Embryonic facial prominence (tissue), 1 donor: ENCODE results near the gene KCNH3.
A peak's percentile ranks its signal among the peaks of the same experiment; 100 is the strongest.

Experiments
- DNase-seq: peaks from one replicate; pipeline ENCODE4 v3.0.0-alpha.2; 2016; ENCODE audit errors: extremely low spot score

Gene KCNH3

DNA sequence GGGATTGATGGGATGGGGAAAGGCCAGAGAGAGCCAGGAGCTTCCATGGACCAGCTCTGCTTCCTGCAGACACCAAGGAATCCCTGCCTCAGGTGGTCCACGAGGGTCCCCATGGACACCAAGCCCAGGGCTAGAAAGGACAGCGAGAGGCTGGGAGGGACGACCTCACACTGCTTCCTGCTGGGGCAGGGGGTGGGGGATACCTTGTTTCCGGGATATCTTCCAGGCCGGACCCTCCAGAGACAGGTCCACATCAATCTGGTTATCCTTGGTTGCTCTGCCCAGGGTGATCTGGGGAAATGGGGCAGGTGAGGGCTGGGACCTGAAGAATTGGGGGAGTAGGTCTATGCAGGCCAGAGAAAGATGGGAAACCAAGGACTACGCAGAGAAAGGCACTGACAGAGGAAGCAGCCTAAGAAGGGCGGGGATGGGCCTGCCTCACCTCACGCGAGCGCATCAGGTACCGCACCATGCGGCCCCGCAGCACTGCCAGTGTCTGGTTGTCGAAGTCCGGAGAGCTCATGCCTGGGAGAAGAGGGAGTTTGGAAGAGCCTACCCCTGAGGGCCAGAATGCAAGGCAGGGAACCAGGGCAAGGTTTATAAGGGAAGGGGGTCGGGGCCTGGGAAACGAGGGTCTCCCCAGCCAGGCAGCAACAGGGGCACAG, 20.3 kb downstream of the KCNH3 start:
- DNase-seq: no peak

DNA sequence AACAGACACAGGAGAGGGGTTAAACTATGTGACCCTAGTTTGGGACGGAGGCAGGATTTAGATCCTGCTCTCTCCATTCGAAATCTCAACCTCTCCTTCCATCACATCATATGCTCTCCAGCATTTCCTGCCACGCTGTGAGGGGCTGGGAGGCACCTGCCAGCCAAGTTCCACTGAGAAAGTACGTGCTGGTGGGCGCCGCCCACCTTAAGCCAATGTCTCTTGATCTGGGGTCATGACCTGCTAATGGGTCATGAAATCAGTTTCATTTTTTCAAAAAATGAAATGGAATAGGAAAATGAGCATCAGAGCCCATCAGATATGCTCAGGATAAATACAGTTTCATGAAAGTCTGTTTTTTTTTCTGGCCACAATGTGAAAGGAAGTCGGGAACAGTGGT, 21.9 kb downstream of the KCNH3 start:
- no peak for DNase-seq

DNA sequence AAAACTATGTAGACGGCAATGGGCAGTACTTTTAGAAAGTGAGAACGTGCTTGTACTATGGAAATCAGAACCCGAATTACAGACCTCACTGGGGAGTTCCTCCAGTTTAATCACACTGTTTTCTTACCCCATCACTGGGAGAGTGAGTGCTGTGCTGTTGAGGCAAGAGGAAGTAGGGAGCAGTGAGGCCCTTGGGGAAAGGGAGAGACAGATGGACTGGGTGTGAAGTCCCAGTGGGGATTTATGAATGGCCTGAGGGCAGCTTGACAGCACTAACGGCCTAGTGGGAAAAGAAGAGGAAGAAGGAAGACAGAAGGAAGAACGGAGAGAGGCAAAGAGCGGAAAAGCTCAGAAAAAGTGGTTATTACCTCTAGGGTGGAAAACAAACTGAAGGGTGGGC, 23.4 kb downstream of the KCNH3 start:
- DNase-seq: no peak

DNA sequence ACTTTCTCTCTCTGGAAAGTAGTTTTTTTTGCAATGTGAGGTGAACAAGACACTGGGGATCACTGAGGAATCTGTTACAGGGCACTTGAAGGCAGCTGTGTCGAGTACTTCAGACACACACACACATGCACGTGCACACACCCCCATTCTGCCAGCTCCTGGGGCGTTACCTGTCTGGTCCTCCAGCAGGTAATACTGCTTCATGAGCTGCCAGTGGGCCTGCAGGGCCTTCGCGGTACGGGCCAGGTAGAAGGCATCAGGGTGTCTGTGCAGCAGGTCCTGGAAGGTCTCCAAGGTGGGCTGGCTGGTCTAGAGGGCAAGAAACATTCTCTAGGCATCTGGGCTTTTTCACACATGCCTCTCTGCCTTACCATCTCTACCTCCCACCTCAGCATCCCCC, 24.0 kb downstream of the KCNH3 start:
- DNase-seq: no peak

DNA sequence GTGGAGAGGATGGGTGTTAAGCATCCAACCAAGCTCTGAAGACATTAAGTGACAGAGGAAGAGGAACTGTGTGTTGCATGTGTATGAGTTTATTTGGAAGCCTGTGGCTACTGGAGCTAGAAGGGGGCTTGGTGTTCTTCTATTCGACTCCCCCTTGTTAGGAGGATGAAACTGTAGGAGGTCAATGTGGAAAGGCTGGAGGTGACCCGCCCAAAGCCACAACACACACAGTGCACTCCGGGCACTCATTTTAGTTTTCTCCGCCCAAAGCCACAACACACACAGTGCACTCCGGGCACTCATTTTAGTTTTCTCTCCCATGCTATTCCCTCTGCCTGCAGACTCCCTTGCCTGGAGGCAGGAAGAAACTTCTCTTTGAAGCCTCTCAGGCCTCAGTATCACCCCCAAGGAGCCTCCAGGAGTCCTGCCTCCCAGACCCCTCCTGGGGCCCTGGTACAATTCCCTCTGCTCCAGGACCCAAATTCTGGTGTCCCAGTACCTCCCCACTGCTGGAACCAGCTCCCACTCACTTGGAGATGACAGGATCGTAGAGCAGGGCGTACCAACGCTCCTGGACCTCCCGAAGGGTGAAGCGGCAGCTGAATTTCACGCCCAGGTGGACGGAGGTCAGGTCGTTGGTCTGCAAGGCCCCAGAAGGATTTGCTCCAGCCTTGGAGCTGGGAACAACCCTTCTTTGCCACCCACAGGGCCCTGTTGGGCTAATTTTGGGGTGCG, 25.3 kb downstream of the KCNH3 start:
- DNase-seq: no peak

DNA sequence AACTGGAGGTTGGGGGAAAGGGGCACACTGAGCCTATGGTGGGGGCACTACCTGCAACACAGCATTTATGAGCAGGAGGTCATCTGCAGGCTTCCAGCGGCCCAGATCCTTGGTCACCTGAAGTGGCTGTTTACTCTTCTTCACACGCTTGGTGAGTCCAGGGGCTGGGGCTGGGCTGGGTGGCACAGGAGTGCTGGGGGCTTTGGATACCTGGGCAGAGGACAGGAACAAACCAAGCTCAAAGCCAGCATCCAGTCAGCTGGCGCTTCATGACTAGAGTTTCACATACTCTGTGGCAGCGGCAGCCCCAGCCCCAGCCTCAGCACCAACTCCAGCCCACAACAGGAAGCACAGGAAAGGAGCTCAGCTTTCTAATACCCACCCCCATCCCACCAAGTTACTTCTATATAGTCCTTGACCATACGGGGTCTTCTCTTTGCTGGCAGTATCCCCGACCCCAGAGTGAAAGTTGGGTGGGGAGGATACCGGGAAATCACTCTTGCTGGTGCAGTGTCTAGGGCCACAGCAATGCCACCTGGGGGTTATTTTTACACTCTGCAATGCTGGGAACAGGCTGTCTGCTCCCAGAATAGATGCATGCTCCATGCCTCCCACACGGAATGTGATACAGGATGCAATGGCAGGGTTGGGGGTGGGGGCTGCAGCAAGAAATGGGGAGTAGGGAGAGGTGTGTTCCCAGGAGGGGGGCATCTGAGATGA, 26.0 kb downstream of the KCNH3 start:
- no peak for DNase-seq

DNA sequence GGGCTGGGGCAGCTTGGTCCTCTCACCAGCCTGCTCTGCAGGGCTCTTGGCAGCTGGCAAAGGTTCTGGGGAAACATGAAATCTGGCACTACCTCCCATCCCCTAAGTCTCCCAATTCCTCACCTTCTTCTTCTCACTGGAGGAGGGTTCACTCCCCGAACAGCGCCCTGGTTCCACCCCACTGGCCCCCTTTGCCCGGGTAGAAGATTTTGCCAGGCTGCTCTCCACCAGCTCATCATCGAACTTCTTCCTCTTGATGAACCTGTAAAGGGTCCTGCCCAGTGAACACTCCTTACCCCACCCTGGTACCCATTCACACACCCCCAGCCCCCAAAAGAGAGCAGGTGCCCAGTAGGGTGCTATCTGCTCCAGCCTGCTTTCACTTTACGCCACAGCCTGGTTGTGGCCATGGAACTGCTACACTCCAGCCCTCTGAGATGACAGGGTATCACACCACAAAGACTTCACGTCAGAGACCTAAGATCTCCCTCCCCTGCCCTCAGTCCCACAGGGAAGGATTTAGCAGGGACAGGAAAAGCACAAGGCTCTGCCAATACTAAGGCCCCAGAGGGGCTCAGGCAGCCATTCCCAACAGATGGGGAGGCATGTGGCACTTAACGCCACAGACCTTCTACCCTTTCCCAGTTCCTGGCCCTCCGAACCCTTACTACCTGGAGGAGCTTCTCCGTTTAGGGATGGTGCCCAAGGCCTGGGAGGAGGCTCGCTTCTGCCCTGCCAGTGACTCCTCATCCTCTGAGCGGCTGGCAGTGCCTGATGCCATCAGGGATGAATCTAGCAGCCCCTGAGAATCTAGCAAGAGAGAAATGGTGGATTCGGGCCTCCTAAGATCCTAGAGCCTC, 26.8 kb downstream of the KCNH3 start:
- no peak for DNase-seq

DNA sequence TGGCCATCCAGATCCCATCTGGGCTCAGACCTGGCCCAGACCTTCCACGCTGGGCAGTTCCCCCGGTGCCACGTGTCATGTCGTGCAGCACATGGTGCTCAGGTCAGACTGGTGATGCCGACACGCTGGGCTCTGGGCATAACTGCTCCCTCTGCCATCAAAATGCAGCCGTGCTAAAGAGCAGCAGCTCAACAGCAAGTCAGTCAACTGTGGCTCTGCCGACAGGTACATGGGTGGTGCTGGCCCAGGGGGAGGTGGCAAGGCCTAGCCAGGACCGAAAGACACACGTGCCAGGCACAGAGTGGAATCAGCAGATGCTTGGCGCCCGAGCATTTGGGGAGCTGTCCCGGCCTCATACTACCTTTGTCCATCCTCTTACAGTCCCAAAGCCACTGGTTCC, 27.5 kb downstream of the KCNH3 start:
- no peak for DNase-seq

DNA sequence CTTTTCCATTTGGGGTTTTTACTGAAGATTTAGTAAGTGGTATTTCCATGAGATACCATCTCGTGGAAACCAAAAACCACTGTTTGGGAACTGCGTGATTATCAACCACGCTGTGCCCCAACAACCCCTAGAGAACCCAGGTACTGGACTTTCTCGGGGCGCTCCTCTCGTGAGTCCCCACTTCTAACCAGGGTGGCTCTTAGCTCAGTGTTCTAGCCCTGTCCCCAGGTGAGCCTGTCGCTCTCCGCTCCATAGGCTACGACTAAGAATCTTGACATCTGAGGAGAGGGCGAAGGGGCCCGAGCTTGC, 28.4 kb downstream of the KCNH3 start:
- DNase-seq: no peak

DNA sequence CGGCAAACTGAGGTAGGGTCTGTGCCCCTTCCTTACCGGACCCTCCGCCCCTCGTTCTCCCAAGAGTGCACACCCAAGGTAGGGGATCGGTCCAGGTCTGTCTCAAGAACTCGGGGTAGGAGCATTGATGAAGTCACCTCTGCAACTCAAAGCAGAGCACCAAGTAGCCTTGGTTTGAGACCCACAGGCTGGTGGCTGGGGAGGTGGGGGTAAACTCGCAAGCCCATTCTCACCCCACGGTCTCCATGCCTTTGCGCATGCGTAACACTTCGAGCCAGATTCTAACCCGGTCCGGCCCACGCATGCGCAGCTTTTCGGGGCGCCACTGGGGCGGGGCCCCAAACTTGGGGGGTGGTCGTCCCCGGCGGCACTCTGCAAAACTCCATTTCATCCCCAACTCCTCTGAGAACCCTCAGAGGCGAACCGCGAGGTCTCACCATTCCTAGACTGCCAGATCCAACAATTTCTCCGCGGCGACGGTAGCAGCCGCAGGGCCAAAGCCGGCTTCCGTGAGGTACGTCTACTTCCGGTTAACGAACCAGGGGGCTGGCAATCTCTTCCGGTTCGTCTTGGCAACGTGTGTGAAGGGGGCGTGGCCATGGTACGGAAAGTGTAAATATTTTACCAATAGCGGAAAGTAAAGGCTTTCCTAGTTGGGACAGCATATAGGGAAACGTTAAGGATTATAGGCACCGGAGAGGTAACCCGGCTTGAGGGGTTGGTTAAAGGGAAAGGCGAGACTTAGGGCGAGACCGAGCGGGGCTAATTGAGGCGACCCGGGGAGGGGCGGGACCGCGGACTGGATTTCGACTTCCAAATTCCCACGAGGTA, 29.0 kb downstream of the KCNH3 start, which contains the start of gene MCRS1:
TSS of gene MCRS1 (minus strand) at position 532 of the 831 bp plus-strand sequence. CDS start 1,411 bp downstream, outside the sequence.
- DNase-seq: peak; percentile 88

DNA sequence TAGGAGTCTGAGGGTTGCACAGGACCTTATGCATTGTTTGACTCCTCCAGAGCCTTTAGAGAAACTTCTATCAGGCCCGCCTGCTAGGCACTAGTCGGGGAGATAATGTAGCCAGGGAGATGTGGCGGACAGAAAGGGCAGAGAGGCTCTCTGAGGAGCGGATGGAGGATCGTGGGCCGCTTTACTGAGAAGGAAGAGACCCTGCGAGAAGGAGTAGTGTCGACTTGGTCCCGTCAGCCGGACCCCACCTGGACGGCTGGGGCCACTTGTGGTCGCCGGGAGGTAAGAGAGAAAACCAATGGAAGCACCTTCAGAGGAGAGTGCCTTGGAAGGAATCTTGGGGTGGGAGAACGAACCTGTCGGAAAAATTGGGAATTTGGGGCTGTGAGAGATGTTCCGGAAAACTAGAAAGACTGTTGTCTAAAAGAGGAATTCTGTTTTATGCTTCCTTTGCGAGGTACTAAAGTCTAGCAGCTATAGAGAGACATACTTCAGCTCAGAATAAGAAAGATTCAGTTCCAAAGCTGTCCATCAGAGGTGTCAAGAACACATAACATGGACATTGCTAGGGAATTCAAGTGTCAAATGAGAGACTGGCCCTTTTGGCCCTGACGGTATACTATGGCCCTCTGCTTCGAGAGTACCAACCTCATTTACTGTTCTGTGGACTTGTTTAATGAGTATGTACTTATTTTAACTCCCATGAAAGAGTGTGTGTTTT, 29.8 kb downstream of the KCNH3 start:
- DNase-seq: no peak

DNA sequence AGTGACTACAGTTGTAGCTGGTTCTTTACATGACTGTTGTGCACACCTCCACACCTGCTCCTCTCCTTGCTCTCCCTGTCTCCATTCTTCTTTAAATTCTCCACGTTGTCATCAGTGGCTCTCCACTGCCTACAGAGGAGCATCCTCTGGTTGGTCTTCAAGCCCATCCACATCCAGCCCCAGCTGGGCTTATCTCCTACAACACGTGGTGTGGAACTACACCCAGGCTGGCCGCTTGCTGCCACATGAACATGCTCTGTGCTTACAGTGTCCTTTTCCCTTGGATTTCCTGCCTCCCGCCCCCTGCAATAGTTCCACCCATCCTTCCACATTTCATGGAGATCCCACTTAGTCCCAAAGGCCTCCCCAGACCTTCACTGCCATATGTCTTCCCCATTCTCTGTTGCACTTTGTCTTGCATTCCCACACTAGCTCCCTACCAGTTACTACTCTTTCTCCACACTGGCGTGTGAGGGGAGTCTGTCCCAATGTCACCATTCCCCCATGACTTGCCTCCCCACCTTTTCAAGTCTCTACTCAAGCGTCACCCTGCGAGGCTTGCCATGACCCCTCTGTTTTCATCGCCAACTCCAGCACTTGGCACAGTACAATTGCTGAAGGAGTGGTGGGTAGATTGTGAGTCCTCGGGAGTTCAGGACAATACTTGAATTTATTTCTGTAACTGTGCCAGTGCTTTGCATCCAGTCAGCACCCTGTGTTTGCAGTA, 38.9 kb downstream of the KCNH3 start:
- no peak for DNase-seq

DNA sequence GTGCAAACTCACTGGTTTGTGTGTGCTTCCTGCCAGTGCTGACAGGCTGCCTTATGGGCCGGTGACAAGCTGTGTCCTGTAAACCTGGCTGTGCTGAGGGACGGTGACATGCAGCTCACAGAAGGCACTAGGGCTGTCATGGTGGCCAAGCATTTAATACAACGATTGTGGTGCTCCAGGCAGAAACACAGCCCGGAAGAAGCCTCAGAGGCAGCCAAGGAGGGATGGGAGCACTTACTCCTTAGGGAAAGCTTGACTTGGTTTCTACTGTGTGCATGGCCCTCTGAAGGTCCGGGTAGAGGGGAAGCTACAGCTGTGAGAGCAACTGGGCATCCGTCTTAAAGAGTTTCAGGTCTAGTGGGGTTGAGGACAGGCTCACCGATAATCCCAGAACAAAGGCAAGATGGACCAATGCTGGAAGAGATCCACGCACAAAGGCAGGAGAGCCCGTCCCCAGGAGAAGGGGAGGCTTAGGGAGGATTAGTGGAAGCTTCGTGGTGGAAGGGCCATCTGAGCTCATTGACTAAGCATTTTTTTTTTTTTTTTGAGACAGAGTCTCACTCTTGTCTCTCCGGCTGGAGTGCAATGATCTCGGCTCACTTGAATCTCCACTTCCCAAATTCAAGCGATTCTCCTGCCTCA, 39.8 kb downstream of the KCNH3 start:
- no peak for DNase-seq

DNA sequence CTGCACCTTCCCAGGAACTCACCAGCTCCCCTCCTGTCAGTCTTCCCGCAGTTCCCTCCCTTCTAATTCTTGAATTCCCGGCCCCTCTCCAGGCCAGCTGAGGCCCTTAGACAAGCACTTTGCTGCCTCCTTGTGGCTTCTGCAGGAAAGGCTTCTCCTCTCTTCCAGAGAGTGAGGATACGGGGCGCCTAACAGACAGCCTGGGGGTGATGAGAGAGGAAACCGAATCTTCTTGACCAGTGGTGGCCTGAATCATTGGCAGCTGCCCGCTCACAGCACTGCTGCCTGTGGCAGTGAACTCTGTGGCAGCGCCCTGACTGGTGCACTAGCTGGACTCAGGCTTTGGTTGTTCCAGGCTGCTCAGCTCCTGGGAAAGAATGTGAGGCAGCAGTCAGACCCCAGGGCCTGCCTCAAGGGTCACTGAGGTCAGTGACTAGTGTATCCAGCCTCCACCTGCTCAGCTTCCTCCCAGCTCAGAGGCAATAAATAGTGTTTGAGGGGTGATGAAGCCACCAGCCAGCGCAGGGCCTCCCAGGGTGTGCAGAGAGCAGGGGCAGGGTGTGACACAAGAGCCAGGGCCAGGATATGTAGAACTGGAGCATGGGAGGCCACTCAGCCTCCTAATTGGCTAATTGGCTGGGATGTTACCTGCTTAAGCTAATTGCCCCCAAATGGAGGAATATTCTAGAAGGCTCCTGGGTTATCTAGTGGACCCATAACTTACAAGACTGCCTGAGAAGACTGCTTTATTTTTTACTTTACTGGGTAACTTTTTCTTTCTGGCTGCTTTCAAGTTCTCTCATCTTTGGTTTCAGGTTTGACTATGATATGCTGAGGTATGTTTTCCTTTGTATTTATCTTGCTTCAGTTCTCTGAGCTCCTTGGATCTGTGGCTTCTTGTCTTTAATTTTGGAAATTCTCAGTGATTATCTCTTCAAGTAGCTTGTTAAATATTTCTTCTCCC, 42.0 kb downstream of the KCNH3 start:
- peak; percentile 48 for DNase-seq

DNA sequence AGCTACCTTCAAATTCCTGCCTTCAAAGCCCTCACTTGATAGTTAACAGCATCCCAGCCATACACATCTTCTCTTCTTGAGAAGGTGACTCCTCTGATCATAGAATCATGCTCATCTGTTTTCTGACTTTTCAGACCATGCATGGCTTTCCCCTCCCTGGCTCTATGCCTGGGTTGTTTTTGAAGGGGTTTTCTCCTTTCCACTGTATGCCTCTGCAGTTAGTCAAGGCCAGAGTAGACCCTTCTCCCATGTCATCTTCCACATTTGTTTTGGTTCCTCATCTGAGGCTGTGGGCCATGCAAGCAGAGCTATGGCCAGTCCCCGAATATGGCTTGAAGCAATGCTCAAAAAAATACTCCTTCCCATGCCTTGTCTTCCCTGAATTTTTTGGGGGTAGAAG, 43.4 kb downstream of the KCNH3 start:
- DNase-seq: no peak

DNA sequence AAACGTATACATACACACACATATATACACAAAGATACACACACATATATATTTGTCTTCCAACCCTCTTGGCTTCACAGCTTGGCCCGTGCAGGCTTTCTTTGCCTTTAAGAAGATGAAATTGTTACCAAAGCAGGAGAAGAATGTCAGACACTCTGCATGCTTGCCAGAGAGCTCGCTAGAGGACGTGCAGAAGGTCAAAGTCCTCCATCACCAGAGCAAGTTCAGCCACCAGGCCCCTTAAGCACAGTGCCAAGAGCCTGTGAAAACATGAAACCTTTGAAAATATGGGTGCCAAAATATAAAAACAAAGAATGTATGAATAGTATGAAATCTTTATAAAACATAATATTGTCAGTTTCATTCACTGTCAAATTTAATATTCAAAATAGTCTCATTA, 44.0 kb downstream of the KCNH3 start:
- no peak for DNase-seq

DNA sequence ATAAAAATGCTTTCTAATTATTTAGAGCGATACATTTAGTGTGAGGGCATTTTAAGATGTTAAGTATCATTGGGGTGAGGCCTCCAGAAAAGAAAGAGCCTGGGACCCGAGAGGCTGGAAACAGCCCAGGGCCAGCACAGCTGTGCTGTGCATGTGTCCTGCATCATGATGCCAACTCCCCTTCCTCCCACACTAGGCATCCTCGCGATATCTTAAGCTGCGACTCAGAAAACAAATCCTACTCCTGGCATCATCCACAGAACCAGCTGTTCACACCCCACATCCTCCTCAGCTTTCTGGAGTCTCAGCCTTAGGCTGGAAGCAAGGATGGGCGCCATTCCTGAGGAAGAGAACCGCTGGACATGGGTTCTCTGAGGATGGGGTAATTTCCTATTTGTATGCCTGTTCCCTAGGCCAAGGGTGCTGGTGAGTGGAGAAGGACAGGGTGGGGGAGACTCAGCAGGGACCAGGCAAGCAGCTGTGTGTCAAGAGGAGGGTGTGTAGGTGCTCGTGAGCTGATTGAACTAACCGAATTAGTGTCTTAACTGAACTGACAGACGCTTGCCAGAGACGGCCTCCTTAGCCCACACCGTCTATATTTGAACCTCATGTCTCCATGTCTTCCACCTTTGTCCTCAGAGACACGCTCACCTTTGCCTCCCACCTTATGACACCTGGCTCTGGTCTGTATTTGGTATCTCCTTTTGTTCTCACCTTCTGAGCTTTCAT, 44.7 kb downstream of the KCNH3 start:
- no peak for DNase-seq
